ENCODE data around the gene PHC2. TPM values are rescaled to one million over a fixed set of nuclear protein-coding genes. Genes with fewer than 3 reads are reported as not detected.

PHC2 gene
- total and polyA plus RNA-seq, 4 donors: 79.9 to 311 (median 121) TPM

- peaks cover 55 to 64% (median 61%) of the 10 kb centered on the region in 4 donors for H3K36me3 ChIP-seq (ENCODE audit: control insufficient read depth in 4 of 4, insufficient read depth in 4 of 4, low read length in 4 of 4)
- no peaks in the 10 kb centered on the region for H3K27me3 ChIP-seq (ENCODE audit: control insufficient read depth in 3 of 3, insufficient read depth in 3 of 3, low read length in 2 of 3)
- ATAC-seq (ENCODE audit: insufficient read depth, low FRiP score): no peak
- peaks cover 0 to 8% (median 0%) of the 10 kb centered on the region in 5 donors for H3K4me1 ChIP-seq (ENCODE audit: control insufficient read depth in 5 of 5, insufficient read depth in 5 of 5, low read length in 5 of 5)
- no peak for DNase-seq
- TF ChIP-seq CTCF (IDR thresholded peaks at IDR 0.05; ENCODE audit: control extremely low read depth, extremely low read depth): no peak
- no peak overlapping the region for H3K4me3 ChIP-seq
- H3K9ac ChIP-seq (ENCODE audit: insufficient read depth in 1 of 2, low read length in 2 of 2): no peak overlapping the region
- H3K27ac ChIP-seq (ENCODE audit: low read depth in 1 of 2, low read length in 1 of 2): peak overlapping the region in 1 of 2 donors; percentile 6
- 83 to 85% methylated on average over 22 of the region's 22 CpGs for WGBS, 2 donors
- H3K9me3 ChIP-seq (ENCODE audit: control insufficient read depth in 4 of 4, insufficient read depth in 3 of 4, low read length in 3 of 4): no peaks in the 10 kb centered on the region
Observed at GRCh38 chr1:33324677-33325575, 106.0 kb downstream of the PHC2 start.

- no peaks in the 10 kb centered on the region for H3K9me3 ChIP-seq (ENCODE audit: control insufficient read depth in 4 of 4, insufficient read depth in 3 of 4, low read length in 3 of 4)
- no peak for TF ChIP-seq CTCF (IDR thresholded peaks at IDR 0.05; ENCODE audit: control extremely low read depth, extremely low read depth)
- H3K36me3 ChIP-seq (ENCODE audit: control insufficient read depth in 4 of 4, insufficient read depth in 4 of 4, low read length in 4 of 4): peaks cover 46 to 56% (median 50%) of the 10 kb centered on the region in 4 donors
- DNase-seq (peak in 1 of 3 donors; percentile 49), ATAC-seq (ENCODE audit: insufficient read depth, low FRiP score) (no peak)
- no peaks in the 10 kb centered on the region for H3K27me3 ChIP-seq (ENCODE audit: control insufficient read depth in 3 of 3, insufficient read depth in 3 of 3, low read length in 2 of 3)
- peaks cover 0 to 8% (median 0%) of the 10 kb centered on the region in 5 donors for H3K4me1 ChIP-seq (ENCODE audit: control insufficient read depth in 5 of 5, insufficient read depth in 5 of 5, low read length in 5 of 5)
- H3K9ac ChIP-seq (ENCODE audit: insufficient read depth in 1 of 2, low read length in 2 of 2): no peak overlapping the region
- H3K27ac ChIP-seq (ENCODE audit: low read depth in 1 of 2, low read length in 1 of 2): no peak overlapping the region
- 81 to 87% methylated on average over 14 of the region's 14 CpGs for WGBS, 2 donors
- H3K4me3 ChIP-seq: no peak overlapping the region
Observed at GRCh38 chr1:33323663-33324477, 107.0 kb downstream of the PHC2 start.

GRCh38 chr1:33322870-33323585, 107.9 kb downstream of the PHC2 start:
- WGBS, 2 donors: 88 to 93% methylated on average over 10 of the region's 10 CpGs
- Histone ChIP-seq H3K4me1 (ENCODE audit: control insufficient read depth in 5 of 5, insufficient read depth in 5 of 5, low read length in 5 of 5) (peaks cover 0 to 7% (median 0%) of the 10 kb centered on the region in 5 donors), H3K36me3 (ENCODE audit: control insufficient read depth in 4 of 4, insufficient read depth in 4 of 4, low read length in 4 of 4) (peaks cover 40 to 48% (median 47%) of the 10 kb centered on the region in 4 donors), H3K4me3 (no peak overlapping the region), H3K27me3 (ENCODE audit: control insufficient read depth in 3 of 3, insufficient read depth in 3 of 3, low read length in 2 of 3) (no peaks in the 10 kb centered on the region), H3K9me3 (ENCODE audit: control insufficient read depth in 4 of 4, insufficient read depth in 3 of 4, low read length in 3 of 4) (no peaks in the 10 kb centered on the region), H3K27ac (ENCODE audit: low read depth in 1 of 2, low read length in 1 of 2) (no peak overlapping the region), H3K9ac (ENCODE audit: insufficient read depth in 1 of 2, low read length in 2 of 2) (no peak overlapping the region)
- no peak for TF ChIP-seq CTCF (IDR thresholded peaks at IDR 0.05; ENCODE audit: control extremely low read depth, extremely low read depth)
- ATAC-seq (ENCODE audit: insufficient read depth, low FRiP score) (no peak), DNase-seq (no peak)

Data from lung (tissue), 12 donors.